ENCODE results near the gene CRAT. TPM values are rescaled to one million over a fixed set of nuclear protein-coding genes. Genes with fewer than 3 reads are reported as not detected.

Gene CRAT
- total and polyA plus RNA-seq, 8 donors, result 16.8 to 33.2 (median 25.7) TPM

GRCh38 chr9:129150672-129151211 is 40.1 kb upstream of the CRAT start:
- H3K27me3 ChIP-seq, result no peaks in the 10 kb centered on the region
- DNase-seq (no peak), ATAC-seq (no peak)
- TF ChIP-seq, protein P1, sequence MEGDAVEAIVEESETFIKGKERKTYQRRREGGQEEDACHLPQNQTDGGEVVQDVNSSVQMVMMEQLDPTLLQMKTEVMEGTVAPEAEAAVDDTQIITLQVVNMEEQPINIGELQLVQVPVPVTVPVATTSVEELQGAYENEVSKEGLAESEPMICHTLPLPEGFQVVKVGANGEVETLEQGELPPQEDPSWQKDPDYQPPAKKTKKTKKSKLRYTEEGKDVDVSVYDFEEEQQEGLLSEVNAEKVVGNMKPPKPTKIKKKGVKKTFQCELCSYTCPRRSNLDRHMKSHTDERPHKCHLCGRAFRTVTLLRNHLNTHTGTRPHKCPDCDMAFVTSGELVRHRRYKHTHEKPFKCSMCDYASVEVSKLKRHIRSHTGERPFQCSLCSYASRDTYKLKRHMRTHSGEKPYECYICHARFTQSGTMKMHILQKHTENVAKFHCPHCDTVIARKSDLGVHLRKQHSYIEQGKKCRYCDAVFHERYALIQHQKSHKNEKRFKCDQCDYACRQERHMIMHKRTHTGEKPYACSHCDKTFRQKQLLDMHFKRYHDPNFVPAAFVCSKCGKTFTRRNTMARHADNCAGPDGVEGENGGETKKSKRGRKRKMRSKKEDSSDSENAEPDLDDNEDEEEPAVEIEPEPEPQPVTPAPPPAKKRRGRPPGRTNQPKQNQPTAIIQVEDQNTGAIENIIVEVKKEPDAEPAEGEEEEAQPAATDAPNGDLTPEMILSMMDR (IDR thresholded peaks at IDR 0.05), result no peak
- no peaks in the 10 kb centered on the region for H3K9me3 ChIP-seq
- H3K4me1 ChIP-seq, result peaks cover 12 to 20% of the 10 kb centered on the region in 2 donors
- intact Hi-C loops (cut with DNase I), result no loop called here
- H3K27ac ChIP-seq, result no peak overlapping the region
- H3K4me3 ChIP-seq, result no peak overlapping the region
- peaks cover 0 to 69% of the 10 kb centered on the region in 2 donors for H3K36me3 ChIP-seq

DNA sequence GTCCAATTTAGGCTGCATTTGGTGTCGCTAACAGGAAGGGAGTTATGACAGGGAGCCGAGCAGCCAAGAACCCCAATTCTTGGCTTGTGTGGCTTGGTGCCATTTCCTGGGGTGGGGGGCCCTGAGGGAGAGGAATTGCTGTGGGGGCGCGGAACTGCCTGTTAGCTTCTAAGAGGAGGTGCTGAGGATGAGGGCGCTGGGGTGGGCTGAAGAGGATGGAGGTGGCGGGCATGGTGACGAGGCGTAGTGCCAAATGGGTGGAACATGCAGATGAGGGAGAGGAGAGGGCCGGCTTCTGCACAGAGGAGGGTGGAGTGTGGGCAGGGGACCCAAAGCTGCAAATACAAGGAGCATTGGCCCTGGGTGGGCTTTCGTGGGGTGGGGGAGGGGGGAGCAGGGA is 39.5 kb upstream of the CRAT start:
- intact Hi-C loops (cut with DNase I), result no loop called here
- no peak for ATAC-seq

GRCh38 chr9:129149442-129149841 is 38.8 kb upstream of the CRAT start:
- TF ChIP-seq, protein P1 (IDR thresholded peaks at IDR 0.05), result no peak
- intact Hi-C loops (cut with DNase I), result loop anchor here in 1 of 2 donors (10.0 kb wide), 1 partner anchor 465 kb away; no protein-coding TSS in a partner anchor
- no peak for ATAC-seq
- DNase-seq, result no peak
- Histone ChIP-seq H3K9me3 (no peaks in the 10 kb centered on the region), H3K36me3 (peaks cover 0 to 58% of the 10 kb centered on the region in 2 donors), H3K27me3 (no peaks in the 10 kb centered on the region), H3K4me1 (peaks cover 20 to 31% of the 10 kb centered on the region in 2 donors), H3K27ac (no peak overlapping the region), H3K4me3 (no peak overlapping the region)

More for the DNA sequence above, 39.5 kb upstream of the CRAT start:
- DNase-seq, result no peak
- H3K9me3 ChIP-seq, result no peaks in the 10 kb centered on the region
- peaks cover 18 to 26% of the 10 kb centered on the region in 2 donors for H3K4me1 ChIP-seq
- TF ChIP-seq, protein P1 (IDR thresholded peaks at IDR 0.05), result no peak
- H3K27me3 ChIP-seq, result no peaks in the 10 kb centered on the region
- H3K4me3 ChIP-seq, result no peak overlapping the region
- H3K27ac ChIP-seq, result no peak overlapping the region
- peaks cover 0 to 64% of the 10 kb centered on the region in 2 donors for H3K36me3 ChIP-seq

DNA sequence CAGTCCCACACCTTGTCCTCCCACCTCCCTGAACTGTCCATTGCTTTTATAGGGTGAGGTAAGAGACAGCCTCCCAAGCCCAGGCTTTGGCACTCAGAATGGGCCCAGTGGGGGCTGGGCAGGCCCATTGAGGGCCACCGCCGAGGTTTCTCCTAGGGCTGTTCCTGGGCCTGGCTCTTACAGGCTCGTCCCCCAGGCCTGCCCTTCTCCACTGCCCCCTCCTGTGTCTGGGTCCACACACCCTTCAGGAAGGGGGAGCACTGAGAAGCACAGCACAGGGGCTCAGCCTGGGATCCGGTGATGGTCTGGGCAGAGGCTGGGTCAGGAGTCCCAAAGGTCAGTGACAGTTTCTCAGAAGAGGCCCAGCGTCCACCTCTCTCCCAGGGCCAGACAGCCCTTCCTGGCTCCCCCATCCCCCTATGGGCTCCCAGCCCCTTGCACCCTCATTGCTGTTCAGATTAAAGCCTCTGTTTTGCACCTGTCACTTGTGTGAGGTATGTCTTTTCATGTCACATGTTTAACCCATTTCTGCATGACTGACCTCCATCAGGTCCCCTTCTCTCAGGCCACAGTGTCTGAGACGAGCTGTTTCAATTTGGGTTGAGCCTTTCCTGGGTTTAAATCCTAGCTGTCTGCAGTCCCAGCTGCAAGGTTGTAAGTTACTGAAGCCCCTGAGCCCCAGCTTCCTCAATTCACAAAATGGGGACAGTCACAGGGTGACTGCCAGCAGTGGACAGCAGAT is 38.0 kb upstream of the CRAT start:
- H3K27me3 ChIP-seq, result no peaks in the 10 kb centered on the region
- H3K36me3 ChIP-seq, result peaks cover 0 to 64% of the 10 kb centered on the region in 2 donors
- DNase-seq, result no peak
- ATAC-seq, result no peak
- H3K9me3 ChIP-seq, result no peaks in the 10 kb centered on the region
- TF ChIP-seq, protein P1 (IDR thresholded peaks at IDR 0.05), result no peak
- no peak overlapping the region for H3K4me3 ChIP-seq
- H3K4me1 ChIP-seq, result peaks cover 25 to 39% of the 10 kb centered on the region in 2 donors
- intact Hi-C loops (cut with DNase I), result loop anchor here in 1 of 2 donors (10.0 kb wide), 1 partner anchor 466 kb away; no protein-coding TSS in a partner anchor
- H3K27ac ChIP-seq, result no peak overlapping the region

DNA sequence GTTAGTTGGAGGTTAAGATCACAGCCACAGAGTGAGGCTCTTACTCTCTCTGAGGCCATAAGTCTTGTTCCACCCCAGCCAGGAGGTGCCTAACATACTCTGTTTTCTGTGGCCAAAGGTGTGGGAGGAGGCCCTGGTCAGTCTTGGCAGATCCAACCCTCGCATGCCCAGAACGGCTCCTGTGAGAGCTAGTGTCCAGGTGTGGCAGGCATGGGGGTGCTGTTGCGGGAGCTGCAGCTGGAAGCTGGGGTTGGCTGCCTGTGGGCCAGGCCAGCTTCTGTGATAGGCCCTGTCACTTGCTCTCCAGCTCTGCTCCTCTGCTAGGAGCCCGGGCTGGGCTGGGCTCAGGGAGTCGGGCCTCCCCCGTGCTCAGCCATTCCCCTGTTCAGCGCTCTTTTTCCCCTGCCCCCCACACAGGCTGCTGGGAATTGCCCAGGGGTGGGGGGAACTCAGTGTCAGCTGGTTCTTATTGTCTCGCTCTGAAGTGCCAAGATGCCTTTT is 35.9 kb upstream of the CRAT start:
- TF ChIP-seq, protein P1 (IDR thresholded peaks at IDR 0.05), result no peak
- peak in 1 of 4 donors; percentile 40 for DNase-seq
- H3K4me1 ChIP-seq, result peaks cover 46 to 61% of the 10 kb centered on the region in 2 donors
- H3K36me3 ChIP-seq, result peaks cover 0 to 69% of the 10 kb centered on the region in 2 donors
- H3K27me3 ChIP-seq, result no peaks in the 10 kb centered on the region
- no peak overlapping the region for H3K4me3 ChIP-seq
- no peaks in the 10 kb centered on the region for H3K9me3 ChIP-seq
- H3K27ac ChIP-seq, result peak overlapping the region; percentile 73 to 81
- intact Hi-C loops (cut with DNase I), result loop anchor here in 1 of 2 donors (10.0 kb wide), 1 partner anchor 468 kb away; no protein-coding TSS in a partner anchor
- no peak for ATAC-seq
